ENCODE measurements around the gene SPOCK1. TPM values are rescaled to one million over a fixed set of nuclear protein-coding genes. Genes with fewer than 3 reads are reported as not detected.

SPOCK1 gene
- total RNA-seq, 2 experiments from 2014 or later = 0.42 TPM; not detected in 1

- intact Hi-C loops (cut with micrococcal nuclease) = loop anchor here (10.0 kb wide), 1 partner anchor 977 kb away; no protein-coding TSS in a partner anchor
- Mint-ChIP-seq H3K9me3 (no peaks in the 10 kb centered on the region), H3K36me3 (ENCODE audit: low read depth) (no peaks in the 10 kb centered on the region), H3K4me3 (no peak overlapping the region), H3K27me3 (ENCODE audit: low read depth) (peaks cover 3% of the 10 kb centered on the region), H3K27ac (no peak overlapping the region), H3K4me1 (ENCODE audit: low read depth) (no peaks in the 10 kb centered on the region)
- CTCF ChIA-PET = no interaction called here
- DNase-seq = no peak
Observed at GRCh38 chr5:137221943-137222342, 277.2 kb downstream of the SPOCK1 start.

- no peak for DNase-seq
- H3K4me3 Mint-ChIP-seq = no peak overlapping the region
- peaks cover 6% of the 10 kb centered on the region for H3K27me3 Mint-ChIP-seq (ENCODE audit: low read depth)
- no peaks in the 10 kb centered on the region for H3K36me3 Mint-ChIP-seq (ENCODE audit: low read depth)
- no peak overlapping the region for H3K27ac Mint-ChIP-seq
- no peaks in the 10 kb centered on the region for H3K9me3 Mint-ChIP-seq
- CTCF ChIA-PET = no interaction called here
- no peaks in the 10 kb centered on the region for H3K4me1 Mint-ChIP-seq (ENCODE audit: low read depth)
- intact Hi-C loops (cut with micrococcal nuclease) = loop anchor here (10.0 kb wide), 1 partner anchor 976 kb away; no protein-coding TSS in a partner anchor
Observed at GRCh38 chr5:137220523-137220927, 278.6 kb downstream of the SPOCK1 start.

- Mint-ChIP-seq H3K4me1 (ENCODE audit: low read depth) (no peaks in the 10 kb centered on the region), H3K27ac (no peak overlapping the region), H3K9me3 (no peaks in the 10 kb centered on the region), H3K4me3 (no peak overlapping the region), H3K27me3 (ENCODE audit: low read depth) (peaks cover 6% of the 10 kb centered on the region), H3K36me3 (ENCODE audit: low read depth) (no peaks in the 10 kb centered on the region)
- CTCF ChIA-PET = interaction anchor here (0.8 kb wide), 1 partner anchor 101 kb away, joined by 3 read pairs; no protein-coding TSS in a partner anchor
- intact Hi-C loops (cut with micrococcal nuclease) = no loop called here
- no peak for DNase-seq
Observed at GRCh38 chr5:137218896-137219295, 280.2 kb downstream of the SPOCK1 start.

GRCh38 chr5:137218471-137218870 is 280.7 kb downstream of the SPOCK1 start:
- Mint-ChIP-seq H3K4me3 (no peak overlapping the region), H3K9me3 (no peaks in the 10 kb centered on the region), H3K27ac (no peak overlapping the region), H3K27me3 (ENCODE audit: low read depth) (peaks cover 6% of the 10 kb centered on the region), H3K36me3 (ENCODE audit: low read depth) (no peaks in the 10 kb centered on the region), H3K4me1 (ENCODE audit: low read depth) (no peaks in the 10 kb centered on the region)
- intact Hi-C loops (cut with micrococcal nuclease) = no loop called here
- DNase-seq = no peak
- CTCF ChIA-PET = interaction anchor here (0.8 kb wide), 1 partner anchor 102 kb away, joined by 3 read pairs; no protein-coding TSS in a partner anchor

GRCh38 chr5:137217599-137218200 is 281.4 kb downstream of the SPOCK1 start:
- Mint-ChIP-seq H3K9me3 (no peaks in the 10 kb centered on the region), H3K4me1 (ENCODE audit: low read depth) (no peaks in the 10 kb centered on the region), H3K36me3 (ENCODE audit: low read depth) (no peaks in the 10 kb centered on the region), H3K27me3 (ENCODE audit: low read depth) (peaks cover 6% of the 10 kb centered on the region), H3K4me3 (no peak overlapping the region), H3K27ac (no peak overlapping the region)
- CTCF ChIA-PET = no interaction called here
- intact Hi-C loops (cut with micrococcal nuclease) = no loop called here
- DNase-seq = no peak

GRCh38 chr5:137216976-137217598 is 282.0 kb downstream of the SPOCK1 start:
- no peak for DNase-seq
- Mint-ChIP-seq H3K9me3 (no peaks in the 10 kb centered on the region), H3K36me3 (ENCODE audit: low read depth) (no peaks in the 10 kb centered on the region), H3K4me3 (no peak overlapping the region), H3K27ac (no peak overlapping the region), H3K4me1 (ENCODE audit: low read depth) (no peaks in the 10 kb centered on the region), H3K27me3 (ENCODE audit: low read depth) (peaks cover 6% of the 10 kb centered on the region)
- CTCF ChIA-PET = no interaction called here
- intact Hi-C loops (cut with micrococcal nuclease) = no loop called here

- Mint-ChIP-seq H3K9me3 (no peaks in the 10 kb centered on the region), H3K4me3 (no peak overlapping the region)
- intact Hi-C loops (cut with micrococcal nuclease) = no loop called here
Observed at GRCh38 chr5:137215780-137216179, 283.3 kb downstream of the SPOCK1 start.

GRCh38 chr5:137215261-137215660 is 283.9 kb downstream of the SPOCK1 start:
- no peaks in the 10 kb centered on the region for H3K4me1 Mint-ChIP-seq (ENCODE audit: low read depth)
- H3K4me3 Mint-ChIP-seq = no peak overlapping the region
- H3K36me3 Mint-ChIP-seq (ENCODE audit: low read depth) = no peaks in the 10 kb centered on the region
- intact Hi-C loops (cut with micrococcal nuclease) = no loop called here
- H3K27me3 Mint-ChIP-seq (ENCODE audit: low read depth) = peaks cover 3% of the 10 kb centered on the region
- CTCF ChIA-PET = no interaction called here
- no peak overlapping the region for H3K27ac Mint-ChIP-seq
- H3K9me3 Mint-ChIP-seq = no peaks in the 10 kb centered on the region
- DNase-seq = no peak

More at GRCh38 chr5:137215780-137216179, 283.3 kb downstream of the SPOCK1 start:
- no peak for DNase-seq
- H3K27ac Mint-ChIP-seq = no peak overlapping the region
- CTCF ChIA-PET = no interaction called here
- no peaks in the 10 kb centered on the region for H3K4me1 Mint-ChIP-seq (ENCODE audit: low read depth)
- H3K36me3 Mint-ChIP-seq (ENCODE audit: low read depth) = no peaks in the 10 kb centered on the region
- H3K27me3 Mint-ChIP-seq (ENCODE audit: low read depth) = peaks cover 3% of the 10 kb centered on the region

GRCh38 chr5:137214446-137215189 is 284.5 kb downstream of the SPOCK1 start:
- Mint-ChIP-seq H3K4me1 (ENCODE audit: low read depth) (no peaks in the 10 kb centered on the region), H3K4me3 (no peak overlapping the region), H3K27me3 (ENCODE audit: low read depth) (peaks cover 3% of the 10 kb centered on the region), H3K27ac (no peak overlapping the region), H3K36me3 (ENCODE audit: low read depth) (no peaks in the 10 kb centered on the region), H3K9me3 (no peaks in the 10 kb centered on the region)
- DNase-seq = no peak
- intact Hi-C loops (cut with micrococcal nuclease) = no loop called here
- CTCF ChIA-PET = no interaction called here

GRCh38 chr5:137212471-137212870 is 286.7 kb downstream of the SPOCK1 start:
- H3K4me3 Mint-ChIP-seq = no peak overlapping the region
- H3K4me1 Mint-ChIP-seq (ENCODE audit: low read depth) = no peaks in the 10 kb centered on the region
- CTCF ChIA-PET = no interaction called here
- no peaks in the 10 kb centered on the region for H3K36me3 Mint-ChIP-seq (ENCODE audit: low read depth)
- peaks cover 3% of the 10 kb centered on the region for H3K27me3 Mint-ChIP-seq (ENCODE audit: low read depth)
- no peak overlapping the region for H3K27ac Mint-ChIP-seq
- intact Hi-C loops (cut with micrococcal nuclease) = no loop called here
- no peak for DNase-seq
- H3K9me3 Mint-ChIP-seq = no peaks in the 10 kb centered on the region

GRCh38 chr5:137209232-137209809 is 289.8 kb downstream of the SPOCK1 start:
- Mint-ChIP-seq H3K27ac (no peak overlapping the region), H3K4me3 (no peak overlapping the region), H3K27me3 (ENCODE audit: low read depth) (peaks cover 2% of the 10 kb centered on the region), H3K4me1 (ENCODE audit: low read depth) (no peaks in the 10 kb centered on the region), H3K9me3 (no peaks in the 10 kb centered on the region), H3K36me3 (ENCODE audit: low read depth) (no peaks in the 10 kb centered on the region)
- DNase-seq = no peak
- CTCF ChIA-PET = no interaction called here
- intact Hi-C loops (cut with micrococcal nuclease) = no loop called here

GRCh38 chr5:137207023-137207760 is 291.9 kb downstream of the SPOCK1 start:
- Mint-ChIP-seq H3K9me3 (no peaks in the 10 kb centered on the region), H3K36me3 (ENCODE audit: low read depth) (no peaks in the 10 kb centered on the region), H3K27ac (no peak overlapping the region), H3K4me1 (ENCODE audit: low read depth) (no peaks in the 10 kb centered on the region), H3K27me3 (ENCODE audit: low read depth) (peaks cover 2% of the 10 kb centered on the region), H3K4me3 (no peak overlapping the region)
- CTCF ChIA-PET = interaction anchor here (0.6 kb wide), 1 partner anchor 1346 kb away, joined by 3 read pairs; no protein-coding TSS in a partner anchor
- intact Hi-C loops (cut with micrococcal nuclease) = no loop called here
- DNase-seq = no peak
